HG03060 (cell line): Measurements from ENCODE around the gene ANKRD24.
"Not testable (repeated sequence)": the region's sequence is repeated elsewhere in the genome, so short reads cannot be mapped to it uniquely, and the experiment has no call there.

Source experiments
- ATAC-seq: cut with Tn5 transposase; IDR thresholded peaks from one replicate; pipeline ENCODE4 v1.9.1; 2021; ENCODE audit warnings: low read depth, moderate number of reproducible peaks; ENCODE audit not compliant: unreplicated experiment

ANKRD24 gene

DNA sequence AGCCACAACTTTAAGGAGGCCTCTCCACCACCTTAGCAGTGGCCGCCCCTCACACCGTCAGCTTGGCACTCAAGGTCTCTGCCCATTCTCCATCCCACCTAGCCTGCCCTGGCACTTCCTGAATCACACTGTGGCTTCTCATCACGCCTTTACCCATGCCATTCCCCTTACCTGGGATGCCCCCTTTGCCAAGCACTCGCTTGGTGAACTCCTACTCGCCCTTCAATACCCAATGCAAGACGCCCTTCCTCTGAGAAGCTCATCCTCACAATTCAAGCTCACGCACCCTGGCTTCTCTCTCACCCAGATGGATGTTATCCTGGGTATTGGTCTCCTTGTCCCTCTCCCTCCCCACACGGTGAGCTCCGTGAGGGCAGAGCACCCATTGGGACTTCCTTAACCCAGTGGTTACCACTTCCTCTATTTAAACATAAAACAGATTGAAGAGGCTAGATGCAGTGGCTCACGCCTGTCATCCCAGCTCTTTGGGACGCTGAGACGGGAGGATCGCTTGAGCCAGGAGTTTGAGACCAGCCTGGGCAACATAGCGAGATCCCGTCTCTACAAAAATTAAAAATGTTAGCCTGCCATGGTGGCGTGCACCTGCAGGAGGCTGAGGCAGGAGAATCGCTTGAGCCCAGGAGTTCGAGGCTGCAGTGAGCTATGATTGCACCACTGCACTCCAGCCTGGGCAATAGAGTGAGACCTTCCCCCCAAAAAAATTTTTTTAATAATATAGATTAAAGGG is 83.9 kb downstream of the ANKRD24 start:
- ATAC-seq: no peak

GRCh38 chr19:4267101-4267900 is 84.8 kb downstream of the ANKRD24 start:
- ATAC-seq: no peak

DNA sequence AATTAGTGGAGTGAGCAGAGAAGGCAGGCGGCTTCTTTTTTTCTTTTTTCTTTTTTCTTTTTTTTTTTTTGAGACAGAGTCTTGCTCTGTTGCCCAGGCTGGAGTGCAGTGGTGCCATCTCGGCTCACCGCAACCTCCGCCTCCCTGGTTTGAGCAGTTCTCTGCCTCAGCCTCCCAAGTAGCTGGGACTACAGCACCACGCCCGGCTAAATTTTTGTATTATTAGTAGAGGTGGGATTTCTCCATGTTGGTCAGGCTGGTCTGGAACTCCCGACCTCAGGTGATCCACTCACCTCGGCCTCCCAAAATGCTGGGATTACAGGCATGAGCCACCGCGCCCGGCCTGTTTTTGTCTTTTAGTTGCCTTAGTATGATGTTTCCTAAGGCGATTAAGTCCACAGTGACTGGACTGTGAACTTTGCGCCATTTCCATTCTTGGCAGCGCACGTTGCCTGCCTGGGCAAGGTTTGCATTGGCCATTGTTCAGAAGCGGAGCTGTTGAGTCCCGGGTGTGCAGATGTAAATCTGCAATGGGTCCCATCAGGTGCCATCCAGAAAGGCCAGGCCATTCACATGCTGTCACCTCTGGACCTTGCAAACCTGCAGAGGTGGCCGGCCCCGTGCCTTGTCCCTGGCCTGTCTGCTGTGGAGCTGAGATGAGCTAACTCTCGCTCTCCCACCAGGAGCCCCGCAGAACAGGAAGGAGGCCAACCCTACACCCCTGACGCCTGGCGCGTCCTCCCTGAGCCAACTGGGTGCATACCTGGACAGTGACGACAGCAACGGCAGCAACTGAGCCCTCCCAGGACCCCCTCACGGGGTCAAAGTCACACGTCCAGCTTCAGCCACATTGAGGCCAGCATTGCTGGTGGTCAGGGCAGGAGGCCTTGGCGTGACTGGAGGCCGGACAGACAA is 85.7 kb downstream of the ANKRD24 start:
- ATAC-seq: no peak

- ATAC-seq: no peak
These were observed 86.4 kb downstream of the ANKRD24 start for GRCh38 chr19:4268816-4269430.

- ATAC-seq: no peak
These were observed 90.4 kb downstream of the ANKRD24 start for GRCh38 chr19:4272894-4273293.

- ATAC-seq: not testable (repeated sequence)
These were observed 91.8 kb downstream of the ANKRD24 start for GRCh38 chr19:4274321-4274686.
